ENCODE data around the gene GPR87.
A peak's percentile ranks its signal among the peaks of the same experiment; 100 is the strongest.

Gene GPR87

GRCh38 chr3:151307583-151308488 lies 8.8 kb downstream of the GPR87 start:
- H3K36me3 ChIP-seq (ENCODE audit: control insufficient read depth in 1 of 2, insufficient read depth in 2 of 2, low read depth in 1 of 2, low read length in 2 of 2) = no peaks in the 10 kb centered on the region
- no peaks in the 10 kb centered on the region for H3K79me1 ChIP-seq (replicated peaks; ENCODE audit: low read length, poor library complexity, severe bottlenecking)
- no peaks in the 10 kb centered on the region for H3K9me3 ChIP-seq (ENCODE audit: control insufficient read depth, low read length)
- H3K27ac ChIP-seq (ENCODE audit: low read length, poor library complexity, severe bottlenecking) = peak overlapping the region; percentile 18
- no peak overlapping the region for H4K91ac ChIP-seq (ENCODE audit: low read length)
- no peak for DNase-seq
- no peak overlapping the region for H2BK15ac ChIP-seq (ENCODE audit: low read depth, poor library complexity, severe bottlenecking)
- no peak overlapping the region for H2AFZ ChIP-seq (ENCODE audit: low read depth, low read length)
- peak overlapping the region in 1 of 2 experiments; percentile 29 for H2BK12ac ChIP-seq (ENCODE audit: low read length in 2 of 2)
- H3K14ac ChIP-seq (ENCODE audit: low read length in 2 of 2) = no peak overlapping the region
- peak overlapping the region; percentile 42 for H3K9ac ChIP-seq (ENCODE audit: low read length)
- no peak overlapping the region for H2BK5ac ChIP-seq (ENCODE audit: low read depth, low read length, poor library complexity, severe bottlenecking)
- no peak overlapping the region for H2BK120ac ChIP-seq (ENCODE audit: low read depth, low read length)
- no peak overlapping the region for H4K8ac ChIP-seq (ENCODE audit: low read length)
- no peak overlapping the region for H3K23ac ChIP-seq (ENCODE audit: low read length in 2 of 2)
- H3K18ac ChIP-seq (ENCODE audit: low read depth in 1 of 2, low read length in 2 of 2) = peak overlapping the region in 1 of 2 experiments; percentile 8
- no peak overlapping the region for H3K4me2 ChIP-seq (ENCODE audit: low read length, poor library complexity, severe bottlenecking)
- no peak overlapping the region for H3K4me3 ChIP-seq (ENCODE audit: insufficient read depth in 1 of 2, low read depth in 1 of 2, low read length in 2 of 2)
- H3K4ac ChIP-seq (ENCODE audit: low read depth in 1 of 2, low read length in 2 of 2) = peak overlapping the region in 1 of 2 experiments; percentile 55
- H3K27me3 ChIP-seq (ENCODE audit: control insufficient read depth in 1 of 2, insufficient read depth in 1 of 2, low read length in 2 of 2) = no peaks in the 10 kb centered on the region
- H3K4me1 ChIP-seq (ENCODE audit: control insufficient read depth, insufficient read depth, low read depth, low read length) = peaks cover 12% of the 10 kb centered on the region
- peak overlapping the region; percentile 81 for H2AK5ac ChIP-seq (ENCODE audit: low read length, severe bottlenecking)
- WGBS = no CpG with 5 or more reads among the region's 1 CpG

DNA sequence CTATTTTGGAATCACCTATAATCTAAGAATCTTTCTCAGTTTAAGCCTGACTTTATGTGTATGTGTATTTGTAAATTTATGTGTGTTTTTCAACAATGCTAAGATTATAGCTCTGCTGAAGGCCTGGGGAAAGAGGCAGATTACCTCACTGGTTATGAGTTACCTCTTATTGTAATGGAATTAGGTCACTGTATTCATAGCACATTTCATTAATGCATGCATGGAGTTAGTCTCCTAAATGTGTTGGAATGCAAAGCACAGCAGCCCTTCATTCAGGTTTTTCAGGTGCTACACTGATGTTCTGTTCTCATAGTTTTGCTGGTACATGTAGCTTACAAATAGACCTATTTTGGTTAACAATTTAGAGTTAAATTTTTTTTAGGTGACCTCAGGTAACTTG lies 9.5 kb downstream of the GPR87 start:
- no peak overlapping the region for H4K91ac ChIP-seq (ENCODE audit: low read length)
- no peak overlapping the region for H3K23ac ChIP-seq (ENCODE audit: low read length in 2 of 2)
- no peak for DNase-seq
- no peak overlapping the region for H3K4ac ChIP-seq (ENCODE audit: low read depth in 1 of 2, low read length in 2 of 2)
- H3K79me1 ChIP-seq (replicated peaks; ENCODE audit: low read length, poor library complexity, severe bottlenecking) = no peaks in the 10 kb centered on the region
- H3K4me2 ChIP-seq (ENCODE audit: low read length, poor library complexity, severe bottlenecking) = no peak overlapping the region
- no peak overlapping the region for H2BK120ac ChIP-seq (ENCODE audit: low read depth, low read length)
- no peak overlapping the region for H2BK12ac ChIP-seq (ENCODE audit: low read length in 2 of 2)
- H4K8ac ChIP-seq (ENCODE audit: low read length) = no peak overlapping the region
- no peaks in the 10 kb centered on the region for H3K9me3 ChIP-seq (ENCODE audit: control insufficient read depth, low read length)
- no peak overlapping the region for H3K27ac ChIP-seq (ENCODE audit: low read length, poor library complexity, severe bottlenecking)
- no peak overlapping the region for H3K14ac ChIP-seq (ENCODE audit: low read length in 2 of 2)
- H3K4me3 ChIP-seq (ENCODE audit: insufficient read depth in 1 of 2, low read depth in 1 of 2, low read length in 2 of 2) = no peak overlapping the region
- H3K18ac ChIP-seq (ENCODE audit: low read depth in 1 of 2, low read length in 2 of 2) = no peak overlapping the region
- H2BK5ac ChIP-seq (ENCODE audit: low read depth, low read length, poor library complexity, severe bottlenecking) = no peak overlapping the region
- no peaks in the 10 kb centered on the region for H3K36me3 ChIP-seq (ENCODE audit: control insufficient read depth in 1 of 2, insufficient read depth in 2 of 2, low read depth in 1 of 2, low read length in 2 of 2)
- no peak overlapping the region for H3K9ac ChIP-seq (ENCODE audit: low read length)
- no peak overlapping the region for H2AFZ ChIP-seq (ENCODE audit: low read depth, low read length)
- no peaks in the 10 kb centered on the region for H3K27me3 ChIP-seq (ENCODE audit: control insufficient read depth in 1 of 2, insufficient read depth in 1 of 2, low read length in 2 of 2)
- H2AK5ac ChIP-seq (ENCODE audit: low read length, severe bottlenecking) = no peak overlapping the region
- no peak overlapping the region for H2BK15ac ChIP-seq (ENCODE audit: low read depth, poor library complexity, severe bottlenecking)
- H3K4me1 ChIP-seq (ENCODE audit: control insufficient read depth, insufficient read depth, low read depth, low read length) = peaks cover 12% of the 10 kb centered on the region

DNA sequence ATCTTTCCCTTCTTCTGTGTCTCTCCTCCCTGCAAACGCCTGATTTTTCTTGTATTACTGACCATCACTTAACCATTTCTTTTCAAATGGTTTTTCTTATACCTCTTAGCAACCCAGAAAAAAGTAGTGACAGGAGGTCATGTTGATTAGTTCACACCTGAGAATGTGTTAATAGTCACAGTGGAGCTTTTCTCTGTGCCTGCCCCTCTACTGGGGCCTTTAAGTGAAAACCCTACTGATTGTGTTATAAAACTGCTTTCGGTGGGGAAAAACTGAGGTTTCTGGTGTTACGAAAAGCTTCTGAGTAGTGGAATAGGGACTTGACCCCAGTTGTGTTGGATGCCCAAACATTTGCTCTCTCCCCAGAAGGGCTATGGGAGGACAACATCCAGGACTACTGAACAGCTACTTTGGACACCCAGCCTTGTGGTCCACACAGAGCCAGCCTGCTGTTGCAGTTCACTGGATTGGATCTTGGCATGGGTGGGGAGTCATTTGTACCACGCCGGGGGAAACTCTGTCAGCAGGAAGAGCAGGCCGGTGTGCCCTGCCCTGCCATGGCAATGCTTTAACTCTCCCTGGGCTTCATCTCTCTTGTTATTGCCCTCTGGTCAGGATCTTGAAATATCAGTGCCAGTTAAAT lies 10.3 kb downstream of the GPR87 start:
- 87% methylated on average over 6 of the region's 6 CpGs for WGBS
- no peak overlapping the region for H3K4me3 ChIP-seq (ENCODE audit: insufficient read depth in 1 of 2, low read depth in 1 of 2, low read length in 2 of 2)
- no peak for DNase-seq
- no peak overlapping the region for H3K4ac ChIP-seq (ENCODE audit: low read depth in 1 of 2, low read length in 2 of 2)
- no peak overlapping the region for H3K9ac ChIP-seq (ENCODE audit: low read length)
- no peak overlapping the region for H3K4me2 ChIP-seq (ENCODE audit: low read length, poor library complexity, severe bottlenecking)
- peak overlapping the region; percentile 4 for H4K8ac ChIP-seq (ENCODE audit: low read length)
- H3K4me1 ChIP-seq (ENCODE audit: control insufficient read depth, insufficient read depth, low read depth, low read length) = peaks cover 12% of the 10 kb centered on the region
- no peaks in the 10 kb centered on the region for H3K9me3 ChIP-seq (ENCODE audit: control insufficient read depth, low read length)
- H3K27ac ChIP-seq (ENCODE audit: low read length, poor library complexity, severe bottlenecking) = peak overlapping the region; percentile 94
- H2BK12ac ChIP-seq (ENCODE audit: low read length in 2 of 2) = peak overlapping the region in 1 of 2 experiments; percentile 16
- no peak overlapping the region for H2BK120ac ChIP-seq (ENCODE audit: low read depth, low read length)
- H3K36me3 ChIP-seq (ENCODE audit: control insufficient read depth in 1 of 2, insufficient read depth in 2 of 2, low read depth in 1 of 2, low read length in 2 of 2) = no peaks in the 10 kb centered on the region
- H3K18ac ChIP-seq (ENCODE audit: low read depth in 1 of 2, low read length in 2 of 2) = peak overlapping the region in 1 of 2 experiments; percentile 0
- H2BK5ac ChIP-seq (ENCODE audit: low read depth, low read length, poor library complexity, severe bottlenecking) = no peak overlapping the region
- no peak overlapping the region for H2BK15ac ChIP-seq (ENCODE audit: low read depth, poor library complexity, severe bottlenecking)
- H4K91ac ChIP-seq (ENCODE audit: low read length) = peak overlapping the region; percentile 5
- no peak overlapping the region for H2AFZ ChIP-seq (ENCODE audit: low read depth, low read length)
- no peaks in the 10 kb centered on the region for H3K27me3 ChIP-seq (ENCODE audit: control insufficient read depth in 1 of 2, insufficient read depth in 1 of 2, low read length in 2 of 2)
- H2AK5ac ChIP-seq (ENCODE audit: low read length, severe bottlenecking) = peak overlapping the region; percentile 24
- no peak overlapping the region for H3K23ac ChIP-seq (ENCODE audit: low read length in 2 of 2)
- no peaks in the 10 kb centered on the region for H3K79me1 ChIP-seq (replicated peaks; ENCODE audit: low read length, poor library complexity, severe bottlenecking)
- no peak overlapping the region for H3K14ac ChIP-seq (ENCODE audit: low read length in 2 of 2)

- no peak overlapping the region for H2BK12ac ChIP-seq (ENCODE audit: low read length in 2 of 2)
- no peak overlapping the region for H3K4ac ChIP-seq (ENCODE audit: low read depth in 1 of 2, low read length in 2 of 2)
- no peak overlapping the region for H3K14ac ChIP-seq (ENCODE audit: low read length in 2 of 2)
- H3K9ac ChIP-seq (ENCODE audit: low read length) = peak overlapping the region; percentile 51
- H3K27ac ChIP-seq (ENCODE audit: low read length, poor library complexity, severe bottlenecking) = peak overlapping the region; percentile 94
- H4K91ac ChIP-seq (ENCODE audit: low read length) = peak overlapping the region; percentile 81
- DNase-seq = no peak
- H3K4me2 ChIP-seq (ENCODE audit: low read length, poor library complexity, severe bottlenecking) = no peak overlapping the region
- H4K8ac ChIP-seq (ENCODE audit: low read length) = no peak overlapping the region
- no peaks in the 10 kb centered on the region for H3K79me1 ChIP-seq (replicated peaks; ENCODE audit: low read length, poor library complexity, severe bottlenecking)
- no peak overlapping the region for H3K18ac ChIP-seq (ENCODE audit: low read depth in 1 of 2, low read length in 2 of 2)
- no peak overlapping the region for H3K23ac ChIP-seq (ENCODE audit: low read length in 2 of 2)
- peak overlapping the region; percentile 76 for H2AK5ac ChIP-seq (ENCODE audit: low read length, severe bottlenecking)
- no peak overlapping the region for H2BK15ac ChIP-seq (ENCODE audit: low read depth, poor library complexity, severe bottlenecking)
- H3K4me3 ChIP-seq (ENCODE audit: insufficient read depth in 1 of 2, low read depth in 1 of 2, low read length in 2 of 2) = no peak overlapping the region
- no peaks in the 10 kb centered on the region for H3K36me3 ChIP-seq (ENCODE audit: control insufficient read depth in 1 of 2, insufficient read depth in 2 of 2, low read depth in 1 of 2, low read length in 2 of 2)
- no peaks in the 10 kb centered on the region for H3K9me3 ChIP-seq (ENCODE audit: control insufficient read depth, low read length)
- 90% methylated on average over 4 of the region's 4 CpGs for WGBS
- peaks cover 12% of the 10 kb centered on the region for H3K4me1 ChIP-seq (ENCODE audit: control insufficient read depth, insufficient read depth, low read depth, low read length)
- peak overlapping the region; percentile 63 for H2BK5ac ChIP-seq (ENCODE audit: low read depth, low read length, poor library complexity, severe bottlenecking)
- peak overlapping the region; percentile 64 for H2BK120ac ChIP-seq (ENCODE audit: low read depth, low read length)
- H3K27me3 ChIP-seq (ENCODE audit: control insufficient read depth in 1 of 2, insufficient read depth in 1 of 2, low read length in 2 of 2) = no peaks in the 10 kb centered on the region
- no peak overlapping the region for H2AFZ ChIP-seq (ENCODE audit: low read depth, low read length)
Observed at GRCh38 chr3:151305775-151306151, 10.9 kb downstream of the GPR87 start.
